Cardiac fibroblast (primary cell): ENCODE results near the gene SCFD2.

Source experiments
- DNase-seq, 2 donors: peaks; one replicate each; pipeline versions ENCODE4 v3.0.0 to v3.0.0-alpha.2; 2010; ENCODE audit warnings: low read depth in 2 of 2
- H3K4me3 ChIP-seq, 2 donors: replicated peaks in 1 of 2; 1 replicate in 1 of 2; 2 replicates in 1 of 2; pipeline ENCODE4 v1.5.1; 2011; ENCODE audit warnings: low read depth in 2 of 2, low read length in 2 of 2, mild to moderate bottlenecking in 2 of 2, moderate library complexity in 1 of 2
- CTCF ChIP-seq: IDR thresholded peaks from one replicate; pipeline ENCODE4 v1.5.1; 2011; ENCODE audit warnings: low read depth, mild to moderate bottlenecking, low read length, inconsistent platforms

SCFD2 gene

GRCh38 chr4:52889354-52889753 lies 476.5 kb downstream of the SCFD2 start:
- no peak for TF ChIP-seq CTCF
- no peak for DNase-seq
- H3K4me3 ChIP-seq = no peak overlapping the region

- no peak for DNase-seq
- H3K4me3 ChIP-seq = no peak overlapping the region
- no peak for TF ChIP-seq CTCF
These were observed 480.9 kb downstream of the SCFD2 start for GRCh38 chr4:52884994-52885393.

- TF ChIP-seq CTCF = no peak
- H3K4me3 ChIP-seq = no peak overlapping the region
- DNase-seq = no peak
These were observed 481.9 kb downstream of the SCFD2 start for GRCh38 chr4:52883707-52884669.

GRCh38 chr4:52883183-52883621 lies 482.7 kb downstream of the SCFD2 start:
- no peak for DNase-seq
- H3K4me3 ChIP-seq = no peak overlapping the region
- TF ChIP-seq CTCF = no peak

GRCh38 chr4:52880994-52881393 lies 484.9 kb downstream of the SCFD2 start:
- DNase-seq = no peak
- H3K4me3 ChIP-seq = no peak overlapping the region
- TF ChIP-seq CTCF = no peak

GRCh38 chr4:52879471-52879870 lies 486.4 kb downstream of the SCFD2 start:
- no peak for DNase-seq
- no peak for TF ChIP-seq CTCF
- no peak overlapping the region for H3K4me3 ChIP-seq
